ENCODE measurements around the gene CTCF.
A peak's percentile ranks its signal among the peaks of the same experiment; 100 is the strongest.

CTCF gene

DNA sequence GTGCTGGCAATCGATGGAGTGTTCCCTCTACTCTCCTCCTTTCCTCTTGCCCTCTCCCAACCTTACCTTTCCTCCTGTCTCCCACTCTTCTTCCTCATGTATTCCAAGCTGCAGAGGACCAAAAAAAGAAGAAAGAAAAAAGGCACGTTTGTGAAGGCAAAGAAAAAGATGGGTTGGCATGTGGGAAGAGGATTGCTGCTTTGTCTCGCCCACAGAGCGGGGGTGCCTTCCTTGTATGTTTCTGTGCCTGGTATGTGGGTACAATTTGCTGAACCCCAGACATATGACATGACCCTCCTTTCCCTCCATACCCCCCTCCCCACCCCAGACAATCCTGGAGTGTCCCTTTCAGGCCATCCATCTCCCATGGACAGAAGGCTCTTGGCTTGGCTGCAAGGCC lies 13.1 kb upstream of the CTCF start:
- DNase-seq: no peak

DNA sequence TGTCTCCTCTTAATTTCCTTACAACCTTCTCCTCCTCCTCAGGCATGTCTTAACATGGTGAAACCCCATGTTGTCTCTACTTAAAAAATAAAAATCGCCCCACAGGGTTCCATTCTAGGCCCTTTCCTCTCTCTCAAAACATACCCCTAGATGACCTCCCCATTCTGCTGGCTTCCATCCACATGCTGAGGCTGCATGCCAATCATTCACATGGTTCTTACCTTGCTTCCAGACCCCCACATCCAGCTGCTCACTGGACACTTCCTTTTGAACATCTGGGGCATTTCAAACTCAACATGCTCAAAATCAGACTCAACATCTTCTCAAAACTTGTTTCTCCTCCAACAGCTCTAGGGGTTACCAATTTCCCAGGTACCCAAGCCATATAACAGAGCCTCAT lies 12.4 kb upstream of the CTCF start:
- no peak for DNase-seq

DNA sequence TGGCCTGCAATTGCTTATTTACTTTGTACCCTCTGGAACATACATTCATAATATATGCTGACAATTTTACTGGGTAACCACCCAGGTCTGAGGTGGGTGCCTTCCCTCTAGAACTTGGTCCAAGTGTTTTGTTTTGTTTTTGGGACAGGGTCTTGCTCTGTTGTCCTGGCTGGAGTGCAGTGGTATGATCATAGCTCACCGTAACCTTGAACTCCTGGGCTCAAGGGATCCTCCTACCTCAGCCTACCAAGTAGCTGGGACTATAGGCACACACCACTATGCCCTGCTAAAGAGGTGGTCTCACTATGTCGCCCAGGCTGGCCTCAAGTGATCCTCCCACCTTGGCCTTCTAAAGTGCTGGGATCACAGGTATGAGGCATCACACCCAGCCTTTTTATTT lies 11.2 kb upstream of the CTCF start:
- no peak for DNase-seq

DNA sequence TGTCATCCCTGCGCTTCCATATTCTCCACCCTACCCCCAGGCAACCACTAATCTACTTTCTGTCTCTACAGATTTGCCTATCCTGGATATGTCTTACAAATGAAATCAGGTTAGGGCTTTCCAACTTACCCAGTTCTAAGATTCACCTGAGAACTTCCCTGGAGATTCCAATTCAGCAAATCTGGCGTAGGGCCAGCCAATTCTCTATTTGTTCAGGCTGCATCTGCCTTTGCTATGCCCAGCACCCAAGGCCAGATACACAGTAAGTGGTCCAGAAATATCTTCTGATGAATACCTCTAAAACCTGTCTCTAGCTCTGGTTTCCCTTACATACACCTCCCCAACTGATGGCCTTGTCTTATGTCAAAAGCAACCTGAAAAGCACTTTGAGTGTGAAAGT lies 10.4 kb upstream of the CTCF start:
- no peak for DNase-seq

DNA sequence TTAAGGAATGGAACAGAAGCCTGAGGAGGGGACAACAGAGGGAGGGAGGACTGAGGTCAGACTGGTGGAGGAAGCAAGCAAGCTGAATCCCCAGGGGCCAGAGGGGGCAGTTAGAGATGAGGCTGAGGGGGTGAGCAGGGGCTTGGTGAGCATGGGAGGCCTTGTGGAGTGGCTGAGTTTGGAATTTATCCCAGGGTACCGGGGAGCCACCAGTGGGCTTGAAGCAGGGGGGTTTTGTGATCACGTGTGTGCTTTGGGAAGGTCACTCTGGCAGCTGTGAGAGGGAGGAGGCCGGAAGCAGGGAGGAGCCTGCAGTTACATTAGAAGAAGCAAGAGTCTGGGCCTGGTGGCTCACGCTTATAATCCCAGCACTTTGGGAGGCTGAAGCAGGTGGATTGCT lies 9.8 kb upstream of the CTCF start:
- DNase-seq: no peak

DNA sequence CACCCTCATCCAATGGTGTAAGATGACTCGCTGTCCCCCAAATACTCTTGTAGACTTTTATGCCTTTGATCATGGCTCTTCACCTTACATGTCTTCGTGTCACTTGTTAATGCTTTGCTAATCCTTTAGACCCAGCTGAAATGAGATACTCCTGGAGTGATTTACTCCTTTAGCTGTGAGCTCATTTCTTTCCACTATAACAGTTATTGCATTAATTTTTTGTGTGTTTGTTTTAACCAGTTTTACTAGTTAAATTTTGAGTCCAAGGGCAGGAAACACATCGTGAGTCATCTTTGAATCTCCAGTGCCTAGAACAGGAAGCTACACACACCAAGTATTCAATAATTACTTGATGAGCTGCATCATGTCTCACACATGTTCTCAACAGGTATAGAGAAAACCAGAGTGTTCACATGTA lies 6.5 kb upstream of the CTCF start:
- DNase-seq: peak; percentile 34 to 47

DNA sequence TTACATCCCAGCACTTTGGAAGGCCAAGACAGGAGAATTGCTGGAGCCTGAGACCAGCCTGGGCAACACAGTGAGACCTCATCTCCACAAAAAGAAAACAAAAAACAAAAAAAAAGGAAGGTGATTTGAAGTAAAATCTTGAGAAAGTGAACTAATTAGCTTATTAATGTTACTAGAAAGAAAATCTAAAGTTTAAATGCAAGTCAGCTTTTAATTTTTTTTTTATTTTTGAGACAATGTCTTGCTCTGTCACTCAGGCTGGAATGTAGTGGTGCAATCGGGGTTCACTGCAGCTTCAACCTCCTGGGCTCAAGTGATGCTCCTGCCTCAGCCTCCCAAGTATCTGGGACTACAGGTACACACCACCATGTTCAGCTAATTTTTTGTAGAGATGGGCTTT lies 3.5 kb upstream of the CTCF start:
- DNase-seq: no peak

DNA sequence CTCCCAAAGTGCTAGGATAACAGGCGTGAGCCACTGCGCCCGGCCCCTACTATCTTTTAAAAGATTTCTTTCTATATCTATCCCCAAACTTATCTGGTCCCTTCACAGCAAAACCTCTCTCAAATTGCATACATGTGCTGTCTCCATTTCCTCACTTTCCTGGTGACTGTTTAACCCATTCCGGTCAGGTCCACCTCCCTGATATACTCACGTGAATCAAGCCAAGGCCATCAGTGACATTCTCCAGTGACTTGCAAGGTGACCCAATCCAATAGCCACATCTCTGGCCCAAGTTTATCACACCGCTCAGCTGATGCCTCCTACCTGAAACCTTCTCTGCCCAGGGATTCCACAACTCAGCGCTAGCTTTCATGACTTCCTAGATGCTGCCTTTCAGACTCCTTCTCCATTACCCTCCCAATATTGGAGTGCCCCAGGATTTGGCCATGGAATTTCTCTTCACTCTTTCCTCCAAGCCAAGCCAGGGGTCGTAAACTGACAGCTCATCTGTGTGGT lies 1.4 kb upstream of the CTCF start:
- DNase-seq: no peak

DNA sequence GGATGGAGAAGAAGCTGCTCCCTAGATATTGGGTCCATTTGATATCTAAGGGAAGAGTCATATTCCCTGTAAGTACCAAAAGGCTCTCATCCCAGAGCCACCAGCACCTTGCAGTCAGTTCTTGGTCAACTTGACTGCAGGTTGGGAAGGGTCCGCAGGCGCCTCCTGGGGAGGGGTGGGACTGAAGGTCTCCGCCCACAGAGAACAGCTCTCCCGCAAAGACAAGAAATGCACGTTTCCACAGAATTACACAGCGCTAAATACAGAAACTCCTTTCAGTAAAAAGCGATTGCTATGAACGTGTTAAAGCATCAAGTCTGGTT lies 864 bp upstream of the CTCF start:
- DNase-seq: no peak

DNA sequence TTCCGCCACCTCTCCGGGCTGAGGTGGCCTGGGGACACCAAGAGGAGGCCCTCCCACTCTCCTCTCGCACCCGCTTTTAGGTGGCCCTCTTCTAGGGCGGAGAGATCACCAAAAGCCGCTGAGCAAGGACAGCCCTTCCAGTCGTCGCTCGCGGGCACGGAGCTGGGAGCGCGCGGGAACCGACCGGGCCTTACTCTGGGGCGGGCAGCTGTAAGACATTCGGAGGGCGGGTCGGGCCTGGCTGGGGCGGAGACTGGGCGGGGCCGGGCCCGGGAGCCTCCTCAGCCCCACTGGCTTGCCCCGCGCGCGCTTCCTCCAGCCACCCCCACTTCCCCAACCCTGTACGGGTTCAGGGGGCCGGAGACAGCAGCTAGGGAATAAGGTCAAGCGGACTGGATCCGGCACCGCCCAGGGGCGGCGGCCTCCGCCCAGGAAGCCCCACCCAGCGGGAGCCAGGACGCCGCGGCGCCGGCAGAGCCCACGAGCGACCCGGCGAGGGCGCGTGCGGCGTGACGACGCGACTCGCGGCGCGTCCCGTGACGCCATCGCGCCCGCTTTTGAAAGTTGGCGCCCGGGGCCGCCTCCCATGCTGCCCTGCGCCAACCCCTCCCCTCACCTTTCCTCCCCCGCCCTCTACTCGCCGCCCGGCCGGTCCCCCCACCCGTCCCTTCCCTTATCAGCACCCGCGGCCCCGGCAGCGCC lies 351 bp upstream of the CTCF start:
- DNase-seq: peak; percentile 94 to 98

DNA sequence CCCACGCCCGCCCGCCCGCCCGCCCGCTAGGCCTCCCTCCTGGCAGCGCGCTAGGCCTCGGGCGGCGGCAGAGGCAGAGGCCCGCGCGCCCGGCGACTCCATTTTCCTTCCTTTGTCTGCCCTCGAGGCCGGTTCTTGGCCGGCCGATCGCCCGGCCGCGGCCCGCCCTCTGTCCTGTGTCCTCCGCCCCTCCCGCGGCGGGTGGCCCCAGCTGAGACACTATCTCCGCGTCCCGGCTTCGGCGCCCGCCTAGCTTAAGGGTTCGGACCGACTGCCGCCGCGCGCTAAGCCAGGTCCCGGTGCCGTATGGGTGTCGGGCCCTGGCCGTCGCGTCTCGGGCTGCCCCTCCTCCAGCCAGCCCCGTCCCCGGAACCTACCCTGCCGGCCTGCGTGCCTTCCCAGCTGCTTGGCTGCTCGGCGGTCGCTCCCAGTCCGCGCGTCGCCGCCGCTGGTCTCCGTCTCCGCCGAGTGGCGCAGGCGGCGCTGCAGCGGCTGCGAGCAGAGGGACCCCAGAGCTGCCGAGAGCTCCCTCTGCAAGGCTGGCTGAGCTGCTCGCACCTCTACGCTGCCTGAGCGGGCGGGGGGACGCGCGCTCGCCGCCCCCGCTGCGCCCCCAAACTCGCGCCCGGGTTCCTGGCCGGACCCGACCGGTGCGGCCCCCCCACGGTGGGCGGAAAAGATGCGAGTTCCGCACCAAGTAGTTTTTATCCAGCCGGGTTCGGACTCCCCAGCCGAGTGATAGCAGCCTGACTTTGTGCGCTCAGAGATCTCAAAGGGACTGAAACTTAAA lies 787 bp downstream of the CTCF start:
- DNase-seq: peak; percentile 53 to 62

DNA sequence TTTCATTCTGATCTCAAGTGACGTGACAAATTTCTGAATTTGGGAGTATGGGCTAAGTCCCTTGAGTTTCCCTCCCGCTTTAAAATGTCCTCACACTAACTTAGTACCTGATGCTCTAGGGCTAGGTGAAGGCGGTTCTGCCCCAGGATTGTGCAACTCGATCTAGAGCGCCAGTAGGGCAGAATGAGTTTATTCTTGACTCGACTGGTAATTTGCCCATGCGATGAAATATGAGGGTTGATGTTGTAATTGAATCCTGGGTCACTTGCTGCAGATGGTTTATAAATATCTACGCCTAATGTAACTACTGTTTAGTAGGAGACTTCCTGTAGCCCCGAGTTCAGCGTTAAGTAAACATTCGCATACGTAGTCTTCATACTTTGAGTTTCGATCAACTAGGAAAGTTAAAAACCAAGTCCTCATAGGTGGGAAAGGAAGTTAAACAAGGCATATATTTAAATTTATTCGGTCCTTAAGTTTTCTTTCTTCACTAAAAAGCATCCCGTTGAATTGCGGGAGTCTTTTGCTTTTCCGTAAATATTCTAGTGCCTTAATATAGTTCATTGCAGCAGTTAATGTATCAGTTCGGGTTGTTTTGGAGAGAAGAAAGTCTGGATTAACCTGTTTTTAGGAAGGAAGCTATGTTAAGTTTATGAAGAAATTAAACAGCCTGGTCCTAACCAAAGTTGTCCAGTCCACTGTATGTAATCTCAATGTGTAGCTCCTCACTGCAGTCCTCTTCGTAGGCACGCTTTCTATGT lies 1.6 kb downstream of the CTCF start:
- no peak for DNase-seq

DNA sequence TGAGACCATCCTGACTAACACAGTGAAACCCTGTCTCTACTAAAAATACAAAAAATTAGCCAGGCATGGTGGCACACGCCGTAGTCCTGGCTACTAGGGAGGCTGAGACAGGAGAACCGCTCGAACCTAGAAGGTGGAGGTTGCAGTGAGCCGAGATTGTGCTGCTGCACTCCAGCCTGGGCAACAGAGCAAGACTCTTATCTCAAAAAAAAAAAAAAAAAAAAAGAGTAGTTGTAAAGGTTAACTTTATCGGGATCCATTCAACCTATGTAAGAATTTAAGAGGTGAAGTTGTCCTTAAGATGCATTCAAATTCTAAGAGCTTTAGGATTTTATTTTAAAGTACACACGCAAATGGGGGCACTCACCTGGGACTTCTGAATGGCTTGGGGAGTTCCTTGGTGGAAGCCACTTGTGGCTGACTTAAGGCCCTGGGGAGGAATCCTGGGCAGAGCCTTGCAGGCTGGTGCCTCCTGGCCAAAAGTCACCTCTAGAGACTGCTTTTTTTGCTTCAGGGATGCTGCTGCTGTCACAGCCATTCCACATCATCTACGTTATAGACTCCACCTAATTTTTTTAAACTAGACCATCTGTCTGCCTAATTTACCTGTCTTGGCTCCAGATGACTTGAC lies 3.3 kb downstream of the CTCF start:
- DNase-seq: no peak

DNA sequence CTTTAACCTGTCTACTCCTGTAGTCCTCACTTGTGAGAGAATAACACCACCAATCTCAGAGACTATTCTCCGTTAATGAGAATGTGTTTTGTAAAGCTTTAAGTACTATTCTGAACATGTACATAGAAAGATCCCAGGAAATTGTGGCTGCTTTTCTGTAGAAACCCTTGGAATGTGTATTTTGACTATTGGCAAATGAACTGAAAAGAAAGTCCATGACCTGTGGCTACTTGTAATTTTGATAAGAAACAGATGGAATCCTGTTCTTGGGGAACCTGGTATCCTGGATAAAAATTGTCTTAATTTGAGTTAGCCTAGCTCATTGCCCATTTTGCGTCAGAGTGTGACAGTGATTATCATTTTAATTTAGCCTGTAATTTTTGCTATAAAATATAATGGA lies 9.1 kb downstream of the CTCF start:
- no peak for DNase-seq

DNA sequence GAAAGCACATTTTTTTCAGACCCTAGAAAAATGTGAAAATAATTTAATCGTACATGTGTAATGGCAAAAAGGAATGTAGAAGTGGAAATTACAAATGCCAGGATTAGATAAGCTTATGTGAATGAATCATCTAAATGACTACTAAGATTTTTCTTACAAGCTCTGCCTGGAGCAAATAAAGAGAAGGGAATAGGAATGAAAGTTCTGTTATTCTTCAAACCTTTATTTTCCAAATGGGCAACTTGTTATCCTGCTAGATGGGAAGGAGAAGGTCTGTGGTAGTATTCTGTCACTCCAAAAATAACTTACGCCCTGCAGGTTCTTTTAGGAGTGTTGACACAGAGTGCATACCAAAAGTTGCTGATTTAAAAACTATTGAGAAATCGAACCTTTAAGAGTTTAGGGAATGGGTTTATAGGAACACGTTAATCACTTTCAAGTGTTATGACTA lies 9.7 kb downstream of the CTCF start:
- no peak for DNase-seq

DNA sequence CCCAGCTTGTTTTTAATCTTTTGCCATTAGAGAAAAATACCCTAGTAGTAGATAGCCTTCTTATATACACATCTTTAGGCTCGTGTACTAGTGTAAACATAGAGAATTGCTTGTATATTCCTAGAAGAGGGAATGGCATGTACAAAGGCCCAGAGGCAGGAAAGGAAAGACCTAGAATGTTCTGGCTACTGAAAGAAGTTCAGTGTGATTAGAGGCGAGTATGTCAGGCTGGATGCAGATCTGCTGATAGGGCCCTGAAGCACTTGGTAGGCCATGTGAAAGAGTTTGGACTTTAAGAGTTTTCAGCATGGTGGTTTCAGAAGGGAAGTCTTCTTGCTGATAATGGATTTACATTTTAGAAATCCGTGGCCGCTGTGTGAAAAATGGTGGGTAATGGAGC lies 17.4 kb downstream of the CTCF start:
- DNase-seq: no peak

DNA sequence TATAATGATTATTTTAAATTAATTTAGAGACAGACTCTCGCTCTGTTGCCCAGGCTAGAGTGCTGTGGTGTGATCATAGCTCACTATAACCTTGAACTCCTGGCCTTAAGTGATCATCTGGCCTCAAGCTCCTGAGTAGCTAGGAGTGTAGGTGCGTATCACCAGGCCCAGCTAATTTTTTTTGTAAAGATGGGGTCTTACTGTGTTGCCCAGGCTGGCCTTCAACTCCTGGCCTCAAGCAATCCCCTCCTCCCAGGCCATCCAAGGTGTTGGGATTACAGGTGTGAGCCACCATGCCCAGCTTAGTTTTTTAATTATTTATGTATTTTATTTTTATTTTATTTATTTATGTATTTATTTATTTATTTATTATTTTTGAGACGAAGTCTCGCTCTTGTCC lies 17.9 kb downstream of the CTCF start:
- DNase-seq: no peak

DNA sequence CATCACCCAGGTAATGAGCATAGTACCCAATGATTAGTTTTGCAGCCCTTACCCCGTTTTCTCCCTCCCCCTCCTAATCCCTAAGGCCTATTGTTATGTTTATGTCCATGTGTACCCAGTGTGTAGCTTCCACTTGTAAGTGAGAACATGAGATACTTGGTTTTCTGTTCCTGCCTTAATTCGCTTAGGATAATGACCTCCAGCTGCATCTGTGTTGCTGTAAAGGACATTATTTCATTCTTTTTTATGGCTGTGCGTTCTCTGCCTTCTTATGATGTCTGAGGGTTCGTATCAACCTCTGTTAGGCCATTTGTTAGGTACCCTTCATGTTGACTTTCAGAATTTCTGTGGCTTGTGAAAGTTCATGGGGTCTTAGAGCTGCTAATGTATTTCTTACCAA lies 31.0 kb downstream of the CTCF start:
- DNase-seq: no peak

DNA sequence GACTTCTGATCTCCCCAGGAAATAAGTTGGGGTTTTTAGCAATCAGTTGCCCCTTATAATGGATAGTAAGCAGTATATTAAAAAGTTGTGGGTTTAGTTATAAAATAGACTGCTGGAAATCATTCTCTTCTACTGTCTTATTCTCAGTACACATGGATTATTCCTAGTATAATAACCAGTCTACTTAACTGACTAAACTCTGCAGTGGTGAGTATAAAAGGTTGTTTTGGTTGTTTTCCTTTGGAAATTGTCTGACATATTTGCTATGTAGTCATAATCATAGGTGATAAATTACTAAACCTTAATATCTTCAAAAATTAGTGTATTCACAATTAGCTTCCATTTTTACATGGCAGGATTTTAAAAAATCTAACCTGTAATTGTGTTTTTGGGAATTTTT lies 31.4 kb downstream of the CTCF start:
- DNase-seq: no peak

DNA sequence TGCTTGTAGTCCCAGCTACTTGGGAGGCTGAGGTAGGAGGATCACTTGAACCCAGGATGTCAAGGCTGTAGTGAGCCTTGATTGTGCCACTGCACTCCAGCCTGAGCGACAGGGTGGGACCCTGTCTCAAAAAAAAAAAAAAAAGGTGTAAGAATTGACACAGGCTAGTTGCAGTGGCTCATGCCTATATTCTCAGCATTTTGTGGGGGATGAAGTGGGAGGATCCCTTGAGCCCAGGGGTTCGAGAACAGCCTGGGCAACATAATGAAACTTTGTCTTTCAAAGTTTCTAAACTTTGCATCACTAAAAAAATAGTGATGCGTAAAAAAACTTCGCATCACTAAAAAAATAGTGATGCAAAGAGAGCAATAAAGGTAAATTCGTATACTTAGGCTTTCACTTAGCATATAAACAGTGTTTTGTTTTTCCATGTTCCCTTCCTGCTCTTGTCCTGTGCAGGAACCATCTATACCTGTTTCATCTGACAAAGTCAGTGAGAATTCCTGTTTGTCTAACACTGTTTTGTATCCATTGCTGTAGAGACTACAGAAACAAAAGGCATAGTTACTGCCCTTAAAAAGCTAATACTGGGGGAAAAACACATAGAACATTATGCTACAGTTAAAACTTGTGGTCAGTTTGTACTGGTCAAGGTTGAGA lies 32.1 kb downstream of the CTCF start:
- no peak for DNase-seq

DNA sequence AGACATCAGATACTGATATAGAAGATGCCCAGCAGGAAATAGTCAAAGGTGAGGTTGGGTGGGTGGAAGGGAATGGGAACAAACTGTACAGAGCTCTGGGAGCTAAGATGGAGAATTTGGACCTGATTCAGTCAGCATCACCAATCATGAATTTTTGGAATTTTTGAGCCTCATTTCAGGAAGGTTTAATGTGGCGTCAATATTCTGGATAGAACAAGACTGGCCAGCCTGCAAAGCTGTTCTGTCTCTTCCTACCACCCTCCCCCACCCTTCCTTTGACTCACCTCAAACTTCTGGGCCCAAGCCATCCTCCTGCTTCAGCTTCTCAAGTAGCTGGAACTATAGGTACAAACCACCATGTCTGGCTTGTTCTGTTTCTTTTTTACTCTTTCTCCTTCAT lies 32.6 kb downstream of the CTCF start:
- no peak for DNase-seq

DNA sequence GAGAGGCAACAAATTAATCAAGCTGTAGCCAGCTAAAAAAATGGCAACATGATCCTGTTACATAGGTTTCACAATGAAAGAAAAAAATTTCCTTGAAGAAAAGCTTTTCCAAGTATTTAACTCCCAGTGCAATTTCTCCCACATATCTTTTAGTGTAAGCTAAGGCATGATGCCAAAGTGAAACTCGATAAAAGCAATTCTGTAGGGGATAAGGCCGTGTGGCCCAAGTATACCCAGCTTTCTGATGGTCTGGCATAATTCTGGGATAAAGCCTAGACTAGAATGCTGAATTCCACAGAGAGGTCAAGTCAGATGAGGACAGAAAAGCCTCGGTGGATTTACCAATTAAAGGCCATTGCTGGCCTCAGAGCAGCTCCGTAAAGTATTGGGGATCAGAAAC lies 36.2 kb downstream of the CTCF start:
- no peak for DNase-seq

DNA sequence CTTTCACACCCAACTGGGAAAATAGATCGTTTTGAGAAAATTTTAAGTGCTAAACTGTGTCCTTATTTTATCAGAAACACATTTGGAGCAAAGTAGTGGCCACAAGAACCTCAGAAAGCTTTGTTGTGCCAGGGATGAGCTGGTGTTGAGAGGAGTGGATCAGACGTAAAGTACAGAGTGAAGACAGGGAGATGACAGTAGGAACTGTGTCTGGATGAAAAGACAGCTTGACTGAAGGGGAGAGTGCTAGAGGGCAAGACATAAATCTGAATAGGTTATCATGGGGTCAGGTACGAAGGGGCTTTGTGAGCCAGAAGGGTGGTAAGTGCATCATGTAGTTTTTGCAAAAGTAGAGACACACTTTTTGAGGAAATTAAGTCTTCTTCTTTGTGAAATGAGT lies 43.3 kb downstream of the CTCF start:
- no peak for DNase-seq

All from activated CD4-positive, alpha-beta T cell treated with anti-CD3 and anti-CD28 coated beads for 4 hours (primary cell).